Lower leg skin (tissue), 4 donors: ENCODE results near the gene SLC4A5. TPM values are rescaled to one million over a fixed set of nuclear protein-coding genes. Genes with fewer than 3 reads are reported as not detected.

Source experiments
- DNase-seq, 2 donors: peaks; one replicate each; pipeline ENCODE4 v3.0.0-alpha.2; 2019; ENCODE audit warnings: low spot score in 2 of 2
- H3K4me3 ChIP-seq: fragments of 200-600 bp; sonication (generic); 2 replicates; pipeline ENCODE4 v1.5.1; 2017; ENCODE audit warnings: mild to moderate bottlenecking, low read depth; ENCODE audit not compliant: poor library complexity, severe bottlenecking
- POLR2A ChIP-seq, 2 donors: fragments of 450-650 bp; IDR thresholded peaks; one replicate each; pipeline ENCODE4 v1.6.1; 2016 to 2017; ENCODE audit warnings: antibody characterized with exemption in 2 of 2, mild to moderate bottlenecking in 1 of 2, moderate library complexity in 1 of 2
- WGBS, 2 donors: methylation state at CpG; one replicate each; pipeline ENCODE4 v1.1.5; 2018; 5-methylcytosine and 5-hydroxymethylcytosine counted together
- intact Hi-C: fragments of 100-400 bp; cut with DNase I; formaldehyde crosslinking; loops from one replicate; pipeline ENCODE4 v1.15.0; 2023; ENCODE audit warnings: low total_unique reads
- total RNA-seq, 4 donors: library from RNA; depleted of rRNA; stranded (reverse); fragments of >200 nt; gene quantifications; one replicate each; pipeline ENCODE4 v1.1.0, GENCODE V29; 2016
- TF ChIP-seq, protein P1 (sequence below), 3 donors: fragments of 450-650 bp; IDR thresholded peaks; one replicate each; pipeline ENCODE4 v1.5.1; 2016; ENCODE audit warnings: antibody characterized with exemption in 3 of 3, mild to moderate bottlenecking in 3 of 3, moderate library complexity in 2 of 3

Gene SLC4A5
- total RNA-seq, 4 donors from 2014 or later: 3.0 to 5.6 (median 3.7) TPM

GRCh38 chr2:74372674-74373073 is 29.5 kb upstream of the SLC4A5 start:
- TF ChIP-seq, protein P1, sequence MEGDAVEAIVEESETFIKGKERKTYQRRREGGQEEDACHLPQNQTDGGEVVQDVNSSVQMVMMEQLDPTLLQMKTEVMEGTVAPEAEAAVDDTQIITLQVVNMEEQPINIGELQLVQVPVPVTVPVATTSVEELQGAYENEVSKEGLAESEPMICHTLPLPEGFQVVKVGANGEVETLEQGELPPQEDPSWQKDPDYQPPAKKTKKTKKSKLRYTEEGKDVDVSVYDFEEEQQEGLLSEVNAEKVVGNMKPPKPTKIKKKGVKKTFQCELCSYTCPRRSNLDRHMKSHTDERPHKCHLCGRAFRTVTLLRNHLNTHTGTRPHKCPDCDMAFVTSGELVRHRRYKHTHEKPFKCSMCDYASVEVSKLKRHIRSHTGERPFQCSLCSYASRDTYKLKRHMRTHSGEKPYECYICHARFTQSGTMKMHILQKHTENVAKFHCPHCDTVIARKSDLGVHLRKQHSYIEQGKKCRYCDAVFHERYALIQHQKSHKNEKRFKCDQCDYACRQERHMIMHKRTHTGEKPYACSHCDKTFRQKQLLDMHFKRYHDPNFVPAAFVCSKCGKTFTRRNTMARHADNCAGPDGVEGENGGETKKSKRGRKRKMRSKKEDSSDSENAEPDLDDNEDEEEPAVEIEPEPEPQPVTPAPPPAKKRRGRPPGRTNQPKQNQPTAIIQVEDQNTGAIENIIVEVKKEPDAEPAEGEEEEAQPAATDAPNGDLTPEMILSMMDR (IDR thresholded peaks at IDR 0.05): no peak
- TF ChIP-seq POLR2A (IDR thresholded peaks at IDR 0.05): no peak
- WGBS, 2 donors: 74 to 79% methylated on average over 6 of the region's 6 CpGs
- intact Hi-C loops: no loop called here
- no peak overlapping the region for H3K4me3 ChIP-seq
- DNase-seq: no peak

GRCh38 chr2:74371421-74371820 is 28.2 kb upstream of the SLC4A5 start:
- TF ChIP-seq POLR2A (IDR thresholded peaks at IDR 0.05): no peak
- TF ChIP-seq, protein P1 (IDR thresholded peaks at IDR 0.05): no peak
- no peak overlapping the region for H3K4me3 ChIP-seq
- no peak for DNase-seq
- intact Hi-C loops: no loop called here
- WGBS, 2 donors: 98% methylated on average over 9 of the region's 9 CpGs

DNA sequence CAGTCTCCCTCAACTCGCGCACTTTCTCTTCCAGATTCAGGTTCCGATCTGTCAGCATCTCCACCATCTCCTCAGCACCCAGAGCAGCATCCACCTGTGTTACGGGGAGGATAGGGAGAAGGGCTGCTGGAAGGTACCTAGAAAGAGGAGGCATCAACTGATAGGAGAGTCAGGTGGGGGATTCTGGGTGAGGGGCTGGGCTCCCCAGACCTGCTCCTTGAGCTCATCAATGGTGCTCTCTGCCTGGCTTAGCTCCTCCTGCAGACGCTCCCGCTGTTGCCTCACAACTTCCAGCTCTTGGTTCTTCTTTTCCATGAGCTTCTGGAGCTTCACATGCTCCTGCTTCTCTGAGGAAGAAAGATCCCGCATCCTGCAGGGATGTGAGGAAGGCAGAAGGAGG is 26.8 kb upstream of the SLC4A5 start:
- no peak for DNase-seq
- 94 to 95% methylated on average over 7 of the region's 7 CpGs for WGBS, 2 donors
- intact Hi-C loops: no loop called here
- TF ChIP-seq POLR2A (IDR thresholded peaks at IDR 0.05): no peak
- TF ChIP-seq, protein P1 (IDR thresholded peaks at IDR 0.05): no peak
- H3K4me3 ChIP-seq: no peak overlapping the region

- no peak for DNase-seq
- no peak for TF ChIP-seq POLR2A (IDR thresholded peaks at IDR 0.05)
- TF ChIP-seq, protein P1 (IDR thresholded peaks at IDR 0.05): no peak
- WGBS, 2 donors: 89 to 97% methylated on average over 5 of the region's 5 CpGs
- H3K4me3 ChIP-seq: no peak overlapping the region
- intact Hi-C loops: no loop called here
Observed at GRCh38 chr2:74368499-74368898, 25.3 kb upstream of the SLC4A5 start.

DNA sequence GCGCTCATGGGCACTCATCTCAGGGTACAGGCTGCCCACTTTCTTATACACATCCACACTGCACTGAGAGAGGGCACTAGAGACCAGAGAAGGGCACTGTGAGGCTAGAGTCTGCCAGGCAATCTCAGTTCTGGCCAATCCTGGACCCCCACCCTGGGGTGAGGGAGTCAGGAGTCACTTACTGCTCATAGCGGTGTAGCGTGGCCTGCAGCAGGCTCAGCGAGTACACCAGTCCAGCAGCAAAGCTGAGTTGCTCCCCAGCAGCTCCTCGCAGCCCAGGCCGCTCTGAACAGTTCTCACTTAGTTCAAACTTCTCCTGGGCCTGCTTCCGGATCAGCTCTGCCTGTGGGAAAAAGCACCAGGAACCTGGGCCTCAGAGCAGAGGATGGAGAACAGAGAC is 24.6 kb upstream of the SLC4A5 start:
- TF ChIP-seq POLR2A (IDR thresholded peaks at IDR 0.05): no peak
- TF ChIP-seq, protein P1 (IDR thresholded peaks at IDR 0.05): no peak
- H3K4me3 ChIP-seq: no peak overlapping the region
- WGBS, 2 donors: 93 to 99% methylated on average over 7 of the region's 7 CpGs
- no peak for DNase-seq
- intact Hi-C loops: no loop called here

GRCh38 chr2:74366036-74366435 is 22.8 kb upstream of the SLC4A5 start:
- no peak for DNase-seq
- 93 to 98% methylated on average over 3 of the region's 3 CpGs for WGBS, 2 donors
- intact Hi-C loops: no loop called here
- no peak overlapping the region for H3K4me3 ChIP-seq
- no peak for TF ChIP-seq POLR2A (IDR thresholded peaks at IDR 0.05)
- TF ChIP-seq, protein P1 (IDR thresholded peaks at IDR 0.05): no peak
